K562 (cell line): ENCODE data around the gene MIDN. TPM values are rescaled to one million over a fixed set of nuclear protein-coding genes. Genes with fewer than 3 reads are reported as not detected.

Experiments used
- CHD7 ChIP-seq: fragments of 200-600 bp; sonication (generic); IDR thresholded peaks from one replicate; pipeline ENCODE4 v1.6.1; 2012; ENCODE audit warnings: mild to moderate bottlenecking, low read depth, low read length, inconsistent platforms
- HCFC1 ChIP-seq: IDR thresholded peaks from 2 replicates; pipeline ENCODE4 v1.6.1; 2012; ENCODE audit warnings: low read depth, low read length, improper control_type of control experiment
- ILF3 ChIP-seq: fragments of 450-650 bp; IDR thresholded peaks from 2 replicates; pipeline ENCODE4 v1.6.1; 2018; ENCODE audit warnings: antibody characterized with exemption, mild to moderate bottlenecking, moderate library complexity, borderline replicate concordance
- NKRF ChIP-seq: fragments of 450-650 bp; IDR thresholded peaks from 2 replicates; pipeline ENCODE4 v1.6.1; 2016; ENCODE audit warnings: borderline replicate concordance
- PHTF2 ChIP-seq: fragments of 250-450 bp; sonication (Bioruptor Pico); IDR thresholded peaks from 2 replicates; pipeline ENCODE4 v1.5.0; 2021; ENCODE audit warnings: mild to moderate bottlenecking
- RBM39 ChIP-seq: fragments of 200-400 bp; formaldehyde crosslinking; optimal IDR thresholded peaks from 2 replicates; pipeline ENCODE3; 2018; ENCODE audit warnings: low read depth, low read length
- RREB1 ChIP-seq: fragments of 250-450 bp; sonication (Bioruptor Pico); IDR thresholded peaks from 2 replicates; pipeline ENCODE4 v1.4.0; 2020
- ZNF184 ChIP-seq: sonication (generic); formaldehyde crosslinking; IDR thresholded peaks from 2 replicates; pipeline ENCODE4 v1.5.0; 2020; ENCODE audit warnings: missing genetic modification reagents
- polyA plus RNA-seq, 8 experiments: library from polyadenylated mRNA; depleted of rRNA in 4 of 8; stranded (reverse) in 5 of 8; unstranded in 3 of 8; fragments of >200 nt; fragmentation: Nextera tagmentation in 2 of 8; fragmentation: Illumina TruSeq in 1 of 8; extraction: Ambion mirVana in 2 of 8; extraction: Trizol in 1 of 8; gene quantifications; 2 replicates each; pipeline versions ENCODE4 v1.2.1 to v1.2.3, GENCODE V29; 2011 to 2014; ENCODE audit warnings: inconsistent platforms in 1 of 8, missing spikeins in 1 of 8
- total RNA-seq, 7 experiments: library from RNA; depleted of rRNA in 6 of 7; stranded (reverse); fragments of >200 nt in 6 of 7; fragmentation: Illumina TruSeq in 2 of 7; extraction: Trizol in 2 of 7; gene quantifications; 2 replicates each; pipeline versions ENCODE4 v1.2.1 to v1.2.3, GENCODE V29; 2011 to 2021; ENCODE audit warnings: low replicate concordance in 1 of 7

The MIDN gene
- total and polyA plus RNA-seq, 9 of the 15 experiments (the other 6 are each of a cell fraction or from before 2014, with no cell fraction given), result 0.17 to 120 (median 10.1) TPM

GRCh38 chr19:1248786-1249297, 459 bp downstream of the MIDN start (continued):
- TF ChIP-seq CHD7, result no peak
- TF ChIP-seq RBM39, result no peak
- TF ChIP-seq ILF3, result no peak
- no peak for TF ChIP-seq ZNF184
- TF ChIP-seq PHTF2 (CRISPR knock-in tag), result no peak
- no peak; the same call in 1 of the 2 replicates for TF ChIP-seq RREB1 (CRISPR knock-in tag)
- no peak for TF ChIP-seq HCFC1
- TF ChIP-seq NKRF, result no peak
